ENCODE data around the gene TCF3. TPM values are rescaled to one million over a fixed set of nuclear protein-coding genes. Genes with fewer than 3 reads are reported as not detected.

TCF3 gene
- total and polyA plus RNA-seq, 2 donors (not counting 1 experiment from before 2014, with no cell fraction given) = 39.3 to 54.7 TPM

DNA sequence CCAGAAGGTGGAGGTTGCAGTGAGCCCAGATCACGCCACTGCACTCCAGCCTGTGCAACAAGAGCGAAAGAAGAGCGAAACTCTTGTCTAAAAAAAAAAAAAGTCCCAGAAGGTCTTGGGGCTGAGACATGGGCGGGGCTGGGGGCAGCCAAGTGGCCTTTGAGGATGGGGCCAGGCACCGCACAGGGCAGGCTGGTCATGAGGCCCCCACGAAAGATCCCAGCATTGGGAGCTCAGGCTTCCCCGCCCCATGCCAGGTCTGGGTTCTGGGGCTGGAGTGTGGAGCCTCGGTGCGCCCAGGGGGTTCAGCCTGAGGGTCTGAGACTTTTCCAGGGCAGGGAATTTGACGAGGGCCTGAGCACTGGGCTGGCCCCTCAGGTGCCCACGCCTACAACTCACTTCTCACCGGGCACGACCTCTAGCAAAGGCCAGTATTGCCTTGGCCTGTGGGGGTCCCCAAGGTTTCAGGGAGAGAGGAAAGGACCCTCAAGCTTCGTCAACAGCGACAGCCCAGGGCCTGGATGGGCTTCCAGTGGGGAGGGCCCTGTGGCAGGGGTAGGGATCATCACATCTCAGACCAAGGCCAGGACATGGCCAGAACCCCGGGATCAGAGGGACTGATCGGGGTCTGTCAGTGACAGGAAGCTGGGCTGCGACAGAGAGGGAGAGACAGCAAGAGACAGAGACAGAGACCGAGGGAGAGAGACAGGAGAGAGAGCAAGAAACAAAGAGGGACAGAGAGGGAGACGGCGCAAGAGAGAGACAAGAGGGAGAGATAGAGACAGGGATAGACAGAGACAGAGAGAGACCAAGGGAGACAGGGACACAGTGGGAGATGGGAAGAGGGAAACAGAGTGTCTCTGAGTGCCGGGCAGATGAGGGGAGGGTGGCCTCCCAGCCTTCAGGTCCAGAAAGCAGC is 76.8 kb downstream of the TCF3 start:
- Histone ChIP-seq H3K79me2 (ENCODE audit: control insufficient read depth, insufficient read depth, low read length) (no peaks in the 10 kb centered on the region), H3K4me2 (ENCODE audit: extremely low read depth, insufficient read depth, low read length) (no peak overlapping the region), H3K9me3 (ENCODE audit: control insufficient read depth, insufficient read depth, low read depth, low read length) (no peaks in the 10 kb centered on the region), H3K36me3 (ENCODE audit: control insufficient read depth, insufficient read depth, low read length) (peaks cover 16% of the 10 kb centered on the region), H3K9ac (ENCODE audit: insufficient read depth, low read length) (no peak overlapping the region), H2AFZ (ENCODE audit: low read length) (no peak overlapping the region), H3K4me1 (ENCODE audit: control insufficient read depth, extremely low read depth, insufficient read depth, low read length) (no peaks in the 10 kb centered on the region), H3K4me3 (replicated peaks in 1 of 4; ENCODE audit: control extremely low read depth in 1 of 4, insufficient read depth in 1 of 4, low read depth in 3 of 4, low read length in 4 of 4) (no peak overlapping the region), H3K27me3 (ENCODE audit: control insufficient read depth, insufficient read depth, low read length) (no peaks in the 10 kb centered on the region), H4K20me1 (ENCODE audit: control insufficient read depth, extremely low read depth, insufficient read depth, low read length) (no peaks in the 10 kb centered on the region), H3K27ac (ENCODE audit: insufficient read depth, low read length) (no peak overlapping the region)
- DNase-seq (ENCODE audit: low read depth in 2 of 2) = no peak
- no peak for TF ChIP-seq EZH2 (IDR thresholded peaks at IDR 0.05; ENCODE audit: low read length, missing control alignments)
- TF ChIP-seq, protein P1, sequence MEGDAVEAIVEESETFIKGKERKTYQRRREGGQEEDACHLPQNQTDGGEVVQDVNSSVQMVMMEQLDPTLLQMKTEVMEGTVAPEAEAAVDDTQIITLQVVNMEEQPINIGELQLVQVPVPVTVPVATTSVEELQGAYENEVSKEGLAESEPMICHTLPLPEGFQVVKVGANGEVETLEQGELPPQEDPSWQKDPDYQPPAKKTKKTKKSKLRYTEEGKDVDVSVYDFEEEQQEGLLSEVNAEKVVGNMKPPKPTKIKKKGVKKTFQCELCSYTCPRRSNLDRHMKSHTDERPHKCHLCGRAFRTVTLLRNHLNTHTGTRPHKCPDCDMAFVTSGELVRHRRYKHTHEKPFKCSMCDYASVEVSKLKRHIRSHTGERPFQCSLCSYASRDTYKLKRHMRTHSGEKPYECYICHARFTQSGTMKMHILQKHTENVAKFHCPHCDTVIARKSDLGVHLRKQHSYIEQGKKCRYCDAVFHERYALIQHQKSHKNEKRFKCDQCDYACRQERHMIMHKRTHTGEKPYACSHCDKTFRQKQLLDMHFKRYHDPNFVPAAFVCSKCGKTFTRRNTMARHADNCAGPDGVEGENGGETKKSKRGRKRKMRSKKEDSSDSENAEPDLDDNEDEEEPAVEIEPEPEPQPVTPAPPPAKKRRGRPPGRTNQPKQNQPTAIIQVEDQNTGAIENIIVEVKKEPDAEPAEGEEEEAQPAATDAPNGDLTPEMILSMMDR (conservative IDR thresholded peaks at IDR 0.05 in 1 of 2, IDR thresholded peaks at IDR 0.05 in 1 of 2; ENCODE audit: low read depth in 1 of 2, low read length in 2 of 2) = no peak

DNA sequence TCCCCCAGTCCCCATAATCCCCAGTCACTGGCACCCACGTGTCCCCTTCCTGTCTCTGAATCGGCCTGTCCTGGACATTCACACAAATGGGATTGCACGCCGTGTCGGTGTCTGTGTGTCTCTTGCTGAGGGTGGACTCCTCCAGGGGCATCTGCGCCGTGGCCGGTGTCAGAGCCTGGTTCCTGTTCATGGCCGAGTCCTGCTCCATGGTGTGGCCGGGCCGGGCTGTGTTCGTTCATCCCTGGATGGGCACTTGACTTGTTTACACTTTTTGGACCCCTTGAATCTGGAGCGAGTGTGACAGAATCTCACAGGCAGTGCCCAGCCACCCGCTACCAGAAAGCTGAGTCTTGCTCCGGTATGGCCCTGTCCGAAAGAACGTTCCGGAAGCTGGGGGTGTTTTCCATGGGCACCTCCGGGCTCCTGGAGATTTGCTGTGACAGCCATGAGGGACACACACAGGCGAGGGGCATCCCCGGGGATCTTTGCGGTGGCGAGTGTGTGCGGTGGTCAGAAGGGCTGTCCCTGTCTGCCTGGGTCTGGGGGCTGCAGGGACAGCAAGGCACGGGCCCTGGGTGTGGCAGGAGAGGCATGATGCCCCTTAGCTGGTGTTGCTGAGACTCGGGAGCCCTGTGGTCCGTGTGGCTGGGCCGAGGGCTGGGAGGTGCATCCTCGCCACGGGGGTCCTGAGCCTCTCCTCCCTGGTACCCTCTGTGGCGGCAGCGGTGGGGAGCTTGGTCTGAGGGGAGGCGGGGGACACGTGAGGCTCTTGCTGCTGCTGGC is 77.9 kb downstream of the TCF3 start:
- no peak for DNase-seq (ENCODE audit: low read depth in 2 of 2)
- Histone ChIP-seq H3K4me1 (ENCODE audit: control insufficient read depth, extremely low read depth, insufficient read depth, low read length) (no peaks in the 10 kb centered on the region), H3K36me3 (ENCODE audit: control insufficient read depth, insufficient read depth, low read length) (peaks cover 13% of the 10 kb centered on the region), H3K4me3 (replicated peaks in 1 of 4; ENCODE audit: control extremely low read depth in 1 of 4, insufficient read depth in 1 of 4, low read depth in 3 of 4, low read length in 4 of 4) (no peak overlapping the region), H3K9ac (ENCODE audit: insufficient read depth, low read length) (no peak overlapping the region), H3K27me3 (ENCODE audit: control insufficient read depth, insufficient read depth, low read length) (no peaks in the 10 kb centered on the region), H4K20me1 (ENCODE audit: control insufficient read depth, extremely low read depth, insufficient read depth, low read length) (no peaks in the 10 kb centered on the region), H3K27ac (ENCODE audit: insufficient read depth, low read length) (no peak overlapping the region), H3K9me3 (ENCODE audit: control insufficient read depth, insufficient read depth, low read depth, low read length) (no peaks in the 10 kb centered on the region), H2AFZ (ENCODE audit: low read length) (no peak overlapping the region), H3K79me2 (ENCODE audit: control insufficient read depth, insufficient read depth, low read length) (no peaks in the 10 kb centered on the region), H3K4me2 (ENCODE audit: extremely low read depth, insufficient read depth, low read length) (no peak overlapping the region)
- TF ChIP-seq EZH2 (IDR thresholded peaks at IDR 0.05; ENCODE audit: low read length, missing control alignments) = no peak
- TF ChIP-seq, protein P1 (conservative IDR thresholded peaks at IDR 0.05 in 1 of 2, IDR thresholded peaks at IDR 0.05 in 1 of 2; ENCODE audit: low read depth in 1 of 2, low read length in 2 of 2) = no peak

DNA sequence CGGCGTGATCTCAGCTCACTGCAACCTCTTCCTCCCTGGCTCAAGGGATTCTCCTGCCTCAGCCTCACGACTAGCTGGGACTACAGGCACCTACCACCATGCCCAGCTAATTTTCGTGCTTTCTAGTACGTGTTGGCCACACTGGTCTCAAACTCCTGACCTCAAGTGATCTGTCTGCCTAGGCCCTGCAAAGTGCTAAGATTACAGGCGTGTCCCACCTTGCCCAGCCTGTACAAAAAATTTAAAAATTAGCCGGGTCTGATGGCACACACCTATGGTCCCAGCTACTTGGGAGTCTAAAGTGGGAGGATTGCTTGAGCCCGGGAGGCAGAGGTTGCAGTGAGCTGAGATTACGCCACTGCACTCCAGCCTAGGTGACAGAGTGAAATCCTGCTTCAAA is 79.6 kb downstream of the TCF3 start:
- H4K20me1 ChIP-seq (ENCODE audit: control insufficient read depth, extremely low read depth, insufficient read depth, low read length) = no peaks in the 10 kb centered on the region
- H3K79me2 ChIP-seq (ENCODE audit: control insufficient read depth, insufficient read depth, low read length) = no peaks in the 10 kb centered on the region
- no peaks in the 10 kb centered on the region for H3K27me3 ChIP-seq (ENCODE audit: control insufficient read depth, insufficient read depth, low read length)
- H2AFZ ChIP-seq (ENCODE audit: low read length) = no peak overlapping the region
- no peak overlapping the region for H3K4me2 ChIP-seq (ENCODE audit: extremely low read depth, insufficient read depth, low read length)
- H3K9ac ChIP-seq (ENCODE audit: insufficient read depth, low read length) = no peak overlapping the region
- H3K4me1 ChIP-seq (ENCODE audit: control insufficient read depth, extremely low read depth, insufficient read depth, low read length) = no peaks in the 10 kb centered on the region
- no peak for TF ChIP-seq EZH2 (IDR thresholded peaks at IDR 0.05; ENCODE audit: low read length, missing control alignments)
- TF ChIP-seq, protein P1 (conservative IDR thresholded peaks at IDR 0.05 in 1 of 2, IDR thresholded peaks at IDR 0.05 in 1 of 2; ENCODE audit: low read depth in 1 of 2, low read length in 2 of 2) = no peak
- H3K4me3 ChIP-seq (replicated peaks in 1 of 4; ENCODE audit: control extremely low read depth in 1 of 4, insufficient read depth in 1 of 4, low read depth in 3 of 4, low read length in 4 of 4) = no peak overlapping the region
- DNase-seq (ENCODE audit: low read depth in 2 of 2) = no peak
- peaks cover 6% of the 10 kb centered on the region for H3K36me3 ChIP-seq (ENCODE audit: control insufficient read depth, insufficient read depth, low read length)
- H3K9me3 ChIP-seq (ENCODE audit: control insufficient read depth, insufficient read depth, low read depth, low read length) = no peaks in the 10 kb centered on the region
- no peak overlapping the region for H3K27ac ChIP-seq (ENCODE audit: insufficient read depth, low read length)
